H1 (cell line): Measurements from ENCODE around the gene ARID1B. TPM values are rescaled to one million over a fixed set of nuclear protein-coding genes. Genes with fewer than 3 reads are reported as not detected.

Experiments
- E2F6 ChIP-seq: IDR thresholded peaks from 2 replicates; pipeline ENCODE4 v1.6.1; 2012; ENCODE audit warnings: inconsistent platforms
- JUN ChIP-seq: IDR thresholded peaks from 2 replicates; pipeline ENCODE4 v1.6.1; 2011; ENCODE audit warnings: low read depth, mild to moderate bottlenecking, improper control_type of control experiment, low read length
- USF2 ChIP-seq: IDR thresholded peaks from 2 replicates; pipeline ENCODE4 v1.6.1; 2011; ENCODE audit warnings: low read length, improper control_type of control experiment
- polyA plus RNA-seq, 7 experiments: library from polyadenylated mRNA; depleted of rRNA in 3 of 7; stranded (reverse) in 5 of 7; unstranded in 2 of 7; fragments of >200 nt in 5 of 7; fragments of 200-250 nt in 2 of 7; gene quantifications; 1 replicate in 5 of 7; 2 replicates in 1 of 7; 4 replicates in 1 of 7; pipeline versions ENCODE4 v1.2.1 to v1.2.3, GENCODE V29; 2011 to 2013; ENCODE audit warnings: missing spikeins in 2 of 7, mixed read lengths in 2 of 7
- total RNA-seq: library from RNA; stranded (reverse); fragmentation: NEBNext Ultra II Directional; extraction: Animal tissue kit (Norgen Biotek cat#: 25700); gene quantifications from 2 replicates; pipeline ENCODE4 v1.2.1, GENCODE V29; 2021

ARID1B gene
- total and polyA plus RNA-seq, 2 of the 8 experiments (the other 6 are each of a cell fraction or from before 2014, with no cell fraction given): 24.3 to 70.3 TPM

GRCh38 chr6:157239671-157240058 is 462.5 kb downstream of the ARID1B start (continued):
- TF ChIP-seq E2F6: no peak
- no peak for TF ChIP-seq USF2
- TF ChIP-seq JUN: no peak
